ENCODE data around the gene PGS1. TPM values are rescaled to one million over a fixed set of nuclear protein-coding genes. Genes with fewer than 3 reads are reported as not detected.

The PGS1 gene
- total RNA-seq, 1 experiment from 2014 or later = 42.5 TPM

DNA sequence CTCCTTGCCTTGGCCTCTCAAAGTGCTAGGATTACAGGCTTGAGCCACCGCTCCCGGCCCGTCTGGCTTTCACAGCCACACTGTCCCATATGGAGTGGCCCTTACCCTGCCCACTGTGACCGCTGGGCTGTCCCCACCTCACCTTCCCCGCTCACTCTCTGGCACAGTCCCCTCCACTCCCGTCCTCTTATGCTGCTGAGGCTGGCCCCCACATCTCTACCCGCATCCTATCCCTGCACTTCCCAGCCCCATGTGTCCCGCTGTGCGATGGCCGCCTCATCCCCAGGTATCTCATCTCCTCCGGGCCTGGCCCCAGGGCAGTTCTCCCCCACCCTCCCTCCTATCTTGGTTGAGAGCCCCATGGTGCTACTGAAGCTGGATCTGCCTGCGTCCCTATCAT lies 93.2 kb downstream of the PGS1 start:
- intact Hi-C loops (cut with micrococcal nuclease; ENCODE audit: unreplicated experiment) = no loop called here
- Histone ChIP-seq H3K27me3 (replicated peaks; ENCODE audit: insufficient read depth, low read depth, low read length, poor library complexity) (no peaks in the 10 kb centered on the region), H3K4me3 (ENCODE audit: low read depth, low read length, poor library complexity, severe bottlenecking) (no peak overlapping the region), H3K36me3 (ENCODE audit: insufficient read depth, low read length, poor library complexity, severe bottlenecking) (no peaks in the 10 kb centered on the region), H3K27ac (ENCODE audit: low read depth, low read length, poor library complexity, severe bottlenecking) (no peak overlapping the region), H3K9me3 (ENCODE audit: low read depth, low read length, poor library complexity, severe bottlenecking) (no peaks in the 10 kb centered on the region), H3K4me1 (ENCODE audit: insufficient read depth, low read length, poor library complexity, severe bottlenecking) (no peaks in the 10 kb centered on the region)
- BruUV-seq (replicated peaks) = no TSS peak
- no peak for TF ChIP-seq EZH2 (IDR thresholded peaks at IDR 0.05; ENCODE audit: borderline replicate concordance, low read depth, low read length, poor library complexity, severe bottlenecking)
- TF ChIP-seq, protein P1, sequence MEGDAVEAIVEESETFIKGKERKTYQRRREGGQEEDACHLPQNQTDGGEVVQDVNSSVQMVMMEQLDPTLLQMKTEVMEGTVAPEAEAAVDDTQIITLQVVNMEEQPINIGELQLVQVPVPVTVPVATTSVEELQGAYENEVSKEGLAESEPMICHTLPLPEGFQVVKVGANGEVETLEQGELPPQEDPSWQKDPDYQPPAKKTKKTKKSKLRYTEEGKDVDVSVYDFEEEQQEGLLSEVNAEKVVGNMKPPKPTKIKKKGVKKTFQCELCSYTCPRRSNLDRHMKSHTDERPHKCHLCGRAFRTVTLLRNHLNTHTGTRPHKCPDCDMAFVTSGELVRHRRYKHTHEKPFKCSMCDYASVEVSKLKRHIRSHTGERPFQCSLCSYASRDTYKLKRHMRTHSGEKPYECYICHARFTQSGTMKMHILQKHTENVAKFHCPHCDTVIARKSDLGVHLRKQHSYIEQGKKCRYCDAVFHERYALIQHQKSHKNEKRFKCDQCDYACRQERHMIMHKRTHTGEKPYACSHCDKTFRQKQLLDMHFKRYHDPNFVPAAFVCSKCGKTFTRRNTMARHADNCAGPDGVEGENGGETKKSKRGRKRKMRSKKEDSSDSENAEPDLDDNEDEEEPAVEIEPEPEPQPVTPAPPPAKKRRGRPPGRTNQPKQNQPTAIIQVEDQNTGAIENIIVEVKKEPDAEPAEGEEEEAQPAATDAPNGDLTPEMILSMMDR (conservative IDR thresholded peaks at IDR 0.05; ENCODE audit: low read depth, low read length) = no peak
- ChIA-PET CTCF (no interaction called here), POLR2A (ENCODE audit: low non-redundant PET) (no interaction called here)
- no peak for DNase-seq (ENCODE audit: low spot score)

DNA sequence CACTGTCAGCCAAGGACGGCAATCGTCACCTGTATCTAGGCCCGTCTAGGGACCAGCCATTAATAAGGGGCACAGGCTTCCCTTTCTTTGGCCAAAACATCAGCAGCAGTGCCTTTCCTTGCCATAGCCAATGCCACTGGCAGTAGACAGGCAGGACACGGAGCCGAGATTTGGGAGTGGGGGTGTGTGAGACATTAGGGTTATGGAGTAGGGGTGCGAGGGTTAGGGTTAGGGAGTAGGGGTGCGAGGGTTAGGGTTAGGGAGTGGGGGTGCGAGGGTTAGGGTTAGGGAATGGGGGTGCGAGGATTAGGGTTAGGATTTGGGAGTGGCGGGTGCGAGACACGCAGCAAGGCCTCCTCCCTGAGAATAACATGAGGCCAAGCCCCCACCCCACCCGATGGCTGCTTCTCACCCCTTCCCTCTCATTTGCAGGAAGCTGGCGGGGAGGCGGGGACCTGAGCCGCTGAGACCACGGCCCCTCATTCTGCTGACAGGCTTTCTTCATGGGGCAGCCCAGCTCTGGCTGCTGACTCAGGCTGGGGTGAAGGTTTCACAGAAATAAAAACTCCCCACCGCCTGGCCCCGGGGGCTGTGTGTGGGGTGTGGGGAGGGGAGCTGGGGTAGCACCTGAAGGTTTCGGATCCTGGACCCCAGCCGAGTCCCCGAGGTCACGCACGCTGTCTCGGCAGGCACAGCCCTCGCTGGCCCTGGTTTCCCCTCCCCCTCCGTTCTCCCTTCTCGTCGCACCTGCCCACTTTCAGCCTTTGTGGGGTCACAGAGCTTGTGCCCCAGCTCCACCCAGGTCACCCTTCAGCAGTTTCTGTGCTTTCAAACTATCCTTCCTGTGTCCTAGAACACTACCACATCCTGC lies 93.8 kb downstream of the PGS1 start:
- Histone ChIP-seq H3K4me3 (ENCODE audit: low read depth, low read length, poor library complexity, severe bottlenecking) (no peak overlapping the region), H3K27me3 (replicated peaks; ENCODE audit: insufficient read depth, low read depth, low read length, poor library complexity) (no peaks in the 10 kb centered on the region), H3K27ac (ENCODE audit: low read depth, low read length, poor library complexity, severe bottlenecking) (no peak overlapping the region), H3K9me3 (ENCODE audit: low read depth, low read length, poor library complexity, severe bottlenecking) (no peaks in the 10 kb centered on the region), H3K4me1 (ENCODE audit: insufficient read depth, low read length, poor library complexity, severe bottlenecking) (no peaks in the 10 kb centered on the region), H3K36me3 (ENCODE audit: insufficient read depth, low read length, poor library complexity, severe bottlenecking) (no peaks in the 10 kb centered on the region)
- ChIA-PET CTCF (no interaction called here), POLR2A (ENCODE audit: low non-redundant PET) (no interaction called here)
- no peak for DNase-seq (ENCODE audit: low spot score)
- no TSS peak for BruUV-seq (replicated peaks)
- intact Hi-C loops (cut with micrococcal nuclease; ENCODE audit: unreplicated experiment) = no loop called here
- TF ChIP-seq, protein P1 (conservative IDR thresholded peaks at IDR 0.05; ENCODE audit: low read depth, low read length) = no peak
- no peak for TF ChIP-seq EZH2 (IDR thresholded peaks at IDR 0.05; ENCODE audit: borderline replicate concordance, low read depth, low read length, poor library complexity, severe bottlenecking)

- Histone ChIP-seq H3K27ac (ENCODE audit: low read depth, low read length, poor library complexity, severe bottlenecking) (no peak overlapping the region), H3K4me1 (ENCODE audit: insufficient read depth, low read length, poor library complexity, severe bottlenecking) (no peaks in the 10 kb centered on the region), H3K9me3 (ENCODE audit: low read depth, low read length, poor library complexity, severe bottlenecking) (no peaks in the 10 kb centered on the region), H3K4me3 (ENCODE audit: low read depth, low read length, poor library complexity, severe bottlenecking) (no peak overlapping the region), H3K27me3 (replicated peaks; ENCODE audit: insufficient read depth, low read depth, low read length, poor library complexity) (no peaks in the 10 kb centered on the region), H3K36me3 (ENCODE audit: insufficient read depth, low read length, poor library complexity, severe bottlenecking) (no peaks in the 10 kb centered on the region)
- ChIA-PET CTCF (no interaction called here), POLR2A (ENCODE audit: low non-redundant PET) (no interaction called here)
- no peak for TF ChIP-seq EZH2 (IDR thresholded peaks at IDR 0.05; ENCODE audit: borderline replicate concordance, low read depth, low read length, poor library complexity, severe bottlenecking)
- TF ChIP-seq, protein P1 (conservative IDR thresholded peaks at IDR 0.05; ENCODE audit: low read depth, low read length) = no peak
- BruUV-seq (replicated peaks) = no TSS peak
- no peak for DNase-seq (ENCODE audit: low spot score)
- intact Hi-C loops (cut with micrococcal nuclease; ENCODE audit: unreplicated experiment) = no loop called here
Measured at GRCh38 chr17:78473951-78474613, 95.6 kb downstream of the PGS1 start.

Other genes starting within 250 kb of the PGS1 start
- 21.2 and 22.9 TPM in 2 replicates for gene TMC6, start 249.9 kb upstream of the PGS1 start, total RNA-seq (2021)
- gene TMC8, start 247.9 kb upstream of the PGS1 start, total RNA-seq (2021) = 0.32 and 1.0 TPM in 2 replicates
- gene C17orf99, start 232.3 kb upstream of the PGS1 start, total RNA-seq (2021) = not detected in 2 replicates
- gene SYNGR2, start 210.1 kb upstream of the PGS1 start, total RNA-seq (2021) = 55.3 and 59.7 TPM in 2 replicates
- 133 and 136 TPM in 2 replicates for gene TK1, start 191.6 kb upstream of the PGS1 start, total RNA-seq (2021)
- 64.1 and 65.0 TPM in 2 replicates for gene AFMID, start 191.3 kb upstream of the PGS1 start, total RNA-seq (2021)
- 158 and 160 TPM in 2 replicates for gene BIRC5, start 164.4 kb upstream of the PGS1 start, total RNA-seq (2021)
- gene TMEM235, start 147.0 kb upstream of the PGS1 start, total RNA-seq (2021) = not detected in 2 replicates
- 7.2 and 9.5 TPM in 2 replicates for gene SOCS3, start 18.6 kb upstream of the PGS1 start, total RNA-seq (2021)
- gene DNAH17, start 198.7 kb downstream of the PGS1 start, total RNA-seq (2021) = 0.11 and 0.22 TPM in 2 replicates